Sigmoid colon (tissue), 7 donors: ENCODE measurements around the gene DNAJA3. TPM values are rescaled to one million over a fixed set of nuclear protein-coding genes. Genes with fewer than 3 reads are reported as not detected.
A peak's percentile ranks its signal among the peaks of the same experiment; 100 is the strongest.

Experiments
- DNase-seq: peaks from one replicate; pipeline ENCODE4 v3.0.0-alpha.2; 2019
- H3K27ac ChIP-seq, 4 donors: fragments of 200-600 bp; sonication (generic); one replicate each; pipeline ENCODE4 v1.5.1; 2016 to 2019; ENCODE audit warnings: mild to moderate bottlenecking in 1 of 4
- H3K27me3 ChIP-seq, 3 donors: fragments of 200-600 bp; sonication (generic); one replicate each; pipeline ENCODE4 v1.5.1; 2019; ENCODE audit warnings: mild to moderate bottlenecking in 1 of 3
- H3K36me3 ChIP-seq, 4 donors: fragments of 200-600 bp; sonication (generic); one replicate each; pipeline ENCODE4 v1.5.1; 2016 to 2019
- H3K4me1 ChIP-seq, 4 donors: fragments of 200-600 bp; sonication (generic); one replicate each; pipeline ENCODE4 v1.5.1; 2017 to 2019
- H3K4me3 ChIP-seq, 4 donors: fragments of 200-600 bp; sonication (generic); one replicate each; pipeline ENCODE4 v1.5.1; 2017 to 2019; ENCODE audit warnings: mild to moderate bottlenecking in 2 of 4, moderate library complexity in 1 of 4
- H3K9me3 ChIP-seq, 4 donors: fragments of 200-600 bp in 3 of 4; sonication (generic) in 3 of 4; one replicate each; pipeline versions ENCODE4 v1.5.1 to v1.6.1; 2013 to 2019
- CTCF ChIP-seq, 4 experiments: fragments of 450-650 bp in 3 of 4; fragments of 200-600 bp in 1 of 4; IDR thresholded peaks; one replicate each; pipeline ENCODE4 v1.5.1; 2016 to 2019; ENCODE audit warnings: antibody characterized with exemption in 4 of 4, mild to moderate bottlenecking in 3 of 4, moderate library complexity in 2 of 4
- EP300 ChIP-seq, 4 donors: sonication (generic); formaldehyde crosslinking; IDR thresholded peaks; one replicate each; pipeline ENCODE4 v1.6.1; 2017; ENCODE audit warnings: antibody characterized with exemption in 4 of 4
- POLR2A ChIP-seq, 2 donors: fragments of 450-650 bp; IDR thresholded peaks; one replicate each; pipeline ENCODE4 v1.6.1; 2016; ENCODE audit warnings: antibody characterized with exemption in 2 of 2, mild to moderate bottlenecking in 2 of 2, moderate library complexity in 2 of 2
- POLR2AphosphoS5 ChIP-seq, 4 donors: sonication (generic); formaldehyde crosslinking; IDR thresholded peaks; one replicate each; pipeline ENCODE4 v1.6.1; 2017; ENCODE audit warnings: antibody characterized with exemption in 4 of 4
- WGBS, 2 donors: extraction: QIAGEN DNeasy Blood & Tissue Kit; methylation state at CpG; one replicate each; pipeline ENCODE4 v1.1.7; 2013; 5-methylcytosine and 5-hydroxymethylcytosine counted together
- intact Hi-C: fragments of 100-400 bp; cut with DNase I; formaldehyde crosslinking; loops from one replicate; pipeline ENCODE4 v1.15.1; 2023
- polyA plus RNA-seq, 3 donors: library from polyadenylated mRNA; stranded (reverse); fragments of 200-250 nt; gene quantifications; one replicate each; pipeline ENCODE4 v1.2.3, GENCODE V29; 2013
- total RNA-seq, 4 donors: library from RNA; depleted of rRNA; stranded (reverse); fragments of >200 nt; gene quantifications; one replicate each; pipeline ENCODE4 v1.1.0, GENCODE V29; 2016
- donor health status: healthy with polysubstance abuse.
- donor health status: Bipolar disorder and iron deficiency.
- donor health status: healthy.

Gene DNAJA3
- total RNA-seq (10 to 100 TPM; 41.3 to 47.4 (median 44.4) TPM), polyA plus RNA-seq (10 to 100 TPM; 28.2 to 53.3 (median 35.6) TPM)

GRCh38 chr16:4425378-4426020, at the start of gene DNAJA3:
Gene DNAJA3 (plus strand): TSS chr16:4425868. CDS start chr16:4425882, 14 bp downstream.
- H3K4me1 ChIP-seq = peaks cover 0 to 25% (median 22%) of the 10 kb centered on the region in 4 donors
- H3K36me3 ChIP-seq = no peaks in the 10 kb centered on the region
- TF ChIP-seq POLR2A (IDR thresholded peaks at IDR 0.05) (peak; percentile 75 to 78), POLR2AphosphoS5 (IDR thresholded peaks at IDR 0.05) (peak; percentile 87 to 96 (median 92)), EP300 (IDR thresholded peaks at IDR 0.05) (no peak)
- no peaks in the 10 kb centered on the region for H3K27me3 ChIP-seq
- H3K9me3 ChIP-seq = no peaks in the 10 kb centered on the region
- peak within 1 kb of the TSS; percentile 75 to 92 (median 82) for H3K4me3 ChIP-seq
- intact Hi-C loops = no loop called here
- H3K27ac ChIP-seq = peak within 1 kb of the TSS; percentile 89 to 98 (median 94)
- 0% methylated on average over 68 of the region's 68 CpGs for WGBS, 2 donors
- peak; percentile 96 for DNase-seq

- WGBS, 2 donors = 78 to 86% methylated on average over 31 of the region's 31 CpGs
- intact Hi-C loops = no loop called here
- Histone ChIP-seq H3K4me1 (peaks cover 0 to 89% (median 80%) of the 10 kb centered on the region in 4 donors), H3K27ac (peak overlapping the region; percentile 82 to 97 (median 90)), H3K27me3 (no peaks in the 10 kb centered on the region), H3K36me3 (peaks cover 0 to 9% (median 0%) of the 10 kb centered on the region in 4 donors), H3K9me3 (no peaks in the 10 kb centered on the region), H3K4me3 (peak overlapping the region in 2 of 4 donors; percentile 12 to 18)
- TF ChIP-seq POLR2A (IDR thresholded peaks at IDR 0.05) = no peak
- TF ChIP-seq POLR2AphosphoS5 (IDR thresholded peaks at IDR 0.05) = peak in 3 of 4 donors; percentile 27 to 49 (median 39)
- TF ChIP-seq CTCF (IDR thresholded peaks at IDR 0.05) = no peak
- no peak for TF ChIP-seq EP300 (IDR thresholded peaks at IDR 0.05)
- DNase-seq = peak; percentile 97
These were observed 49.4 kb upstream of the DNAJA3 start for GRCh38 chr16:4376126-4376892.

DNA sequence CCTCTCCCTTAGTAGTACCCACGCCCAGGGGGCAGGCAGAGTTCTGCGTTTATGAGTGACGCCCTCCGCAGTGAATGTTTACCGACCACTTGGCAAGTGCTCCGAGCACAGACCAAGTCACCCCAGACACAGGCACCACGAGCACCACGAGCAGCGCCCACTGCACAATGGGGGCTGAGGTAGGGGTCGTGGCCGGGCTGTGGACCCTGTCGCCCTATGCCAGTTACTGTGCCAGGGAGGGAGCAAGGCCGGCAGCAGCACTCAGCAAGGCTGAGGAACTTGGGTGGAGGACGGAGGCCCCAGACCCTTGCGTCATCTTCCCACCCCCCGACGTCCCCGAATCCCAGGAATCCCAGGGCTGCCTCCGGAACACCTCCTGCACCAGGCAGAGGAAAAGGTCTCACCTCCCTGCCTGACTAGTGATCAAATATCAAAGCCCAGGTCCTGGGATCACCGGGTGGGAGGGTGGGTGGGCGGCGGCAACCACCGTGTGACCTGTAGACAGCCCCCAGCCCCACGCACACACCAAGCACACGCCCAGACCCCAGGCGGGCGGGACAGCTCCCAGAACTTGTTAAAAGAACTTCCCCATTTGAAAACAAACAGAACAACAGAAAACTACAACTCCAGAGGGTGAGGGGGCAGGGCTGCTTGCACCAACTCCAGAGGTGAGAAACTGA, 48.6 kb upstream of the DNAJA3 start:
- intact Hi-C loops = no loop called here
- 82 to 85% methylated on average over 27 of the region's 27 CpGs for WGBS, 2 donors
- no peaks in the 10 kb centered on the region for H3K27me3 ChIP-seq
- H3K4me3 ChIP-seq = no peak overlapping the region
- H3K36me3 ChIP-seq = peaks cover 0 to 16% (median 3%) of the 10 kb centered on the region in 4 donors
- no peak for DNase-seq
- TF ChIP-seq POLR2AphosphoS5 (IDR thresholded peaks at IDR 0.05) = no peak
- no peak for TF ChIP-seq CTCF (IDR thresholded peaks at IDR 0.05)
- TF ChIP-seq EP300 (IDR thresholded peaks at IDR 0.05) = no peak
- TF ChIP-seq POLR2A (IDR thresholded peaks at IDR 0.05) = no peak
- no peaks in the 10 kb centered on the region for H3K9me3 ChIP-seq
- H3K4me1 ChIP-seq = peaks cover 0 to 86% (median 78%) of the 10 kb centered on the region in 4 donors
- peak overlapping the region; percentile 82 to 97 (median 90) for H3K27ac ChIP-seq

DNA sequence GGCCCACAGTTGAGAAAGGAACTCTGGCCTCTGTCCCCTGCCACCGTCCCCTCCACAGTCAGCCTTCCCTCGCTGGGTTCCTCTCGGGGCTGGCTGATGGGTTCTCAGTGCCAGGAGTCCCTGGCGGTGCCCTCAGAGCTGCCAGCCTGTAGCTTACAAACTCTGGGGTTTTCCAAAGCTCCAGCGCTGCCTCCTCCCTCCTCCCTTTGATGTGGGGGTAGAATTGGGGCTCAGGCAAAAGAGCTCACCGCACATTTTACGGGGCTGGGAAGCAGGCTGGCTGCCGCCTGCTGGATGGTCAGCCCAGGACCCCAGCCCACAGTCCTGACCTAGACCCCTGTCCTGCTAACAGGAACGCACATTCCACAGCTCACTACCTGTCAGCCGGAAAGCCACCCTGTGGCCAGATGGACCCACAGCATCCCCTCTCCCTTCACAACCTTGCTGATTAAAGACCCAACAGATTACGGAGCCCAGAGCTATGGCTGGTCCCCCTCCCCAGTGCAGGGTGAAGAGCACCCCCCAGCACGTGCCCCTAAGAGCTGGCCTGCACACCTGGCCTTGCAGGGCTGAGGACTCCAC, 48.0 kb upstream of the DNAJA3 start:
- no peak for DNase-seq
- Histone ChIP-seq H3K27ac (peak overlapping the region; percentile 82 to 97 (median 90)), H3K4me1 (peaks cover 0 to 80% (median 71%) of the 10 kb centered on the region in 4 donors)

More for the DNA sequence above, 48.0 kb upstream of the DNAJA3 start:
- H3K36me3 ChIP-seq = peaks cover 2 to 22% (median 7%) of the 10 kb centered on the region in 4 donors
- H3K9me3 ChIP-seq = no peaks in the 10 kb centered on the region
- H3K4me3 ChIP-seq = no peak overlapping the region
- H3K27me3 ChIP-seq = no peaks in the 10 kb centered on the region
- TF ChIP-seq EP300 (IDR thresholded peaks at IDR 0.05) (no peak), POLR2A (IDR thresholded peaks at IDR 0.05) (no peak), POLR2AphosphoS5 (IDR thresholded peaks at IDR 0.05) (no peak), CTCF (IDR thresholded peaks at IDR 0.05) (no peak)
- 88 to 89% methylated on average over 12 of the region's 12 CpGs for WGBS, 2 donors
- intact Hi-C loops = no loop called here
